Hematopoietic multipotent progenitor cell treated with erythropoietin and hydrocortisone succinate and interleukin-3 and kit ligand, for 15 days (in vitro differentiated cells): ENCODE results near the gene ZNF197.
"Not testable (repeated sequence)": the region's sequence is repeated elsewhere in the genome, so short reads cannot be mapped to it uniquely, and the experiment has no call there.

Source experiments
- DNase-seq: peaks from one replicate; pipeline ENCODE4 v3.0.0-alpha.2; 2015; ENCODE audit warnings: low spot score

ZNF197 gene

DNA sequence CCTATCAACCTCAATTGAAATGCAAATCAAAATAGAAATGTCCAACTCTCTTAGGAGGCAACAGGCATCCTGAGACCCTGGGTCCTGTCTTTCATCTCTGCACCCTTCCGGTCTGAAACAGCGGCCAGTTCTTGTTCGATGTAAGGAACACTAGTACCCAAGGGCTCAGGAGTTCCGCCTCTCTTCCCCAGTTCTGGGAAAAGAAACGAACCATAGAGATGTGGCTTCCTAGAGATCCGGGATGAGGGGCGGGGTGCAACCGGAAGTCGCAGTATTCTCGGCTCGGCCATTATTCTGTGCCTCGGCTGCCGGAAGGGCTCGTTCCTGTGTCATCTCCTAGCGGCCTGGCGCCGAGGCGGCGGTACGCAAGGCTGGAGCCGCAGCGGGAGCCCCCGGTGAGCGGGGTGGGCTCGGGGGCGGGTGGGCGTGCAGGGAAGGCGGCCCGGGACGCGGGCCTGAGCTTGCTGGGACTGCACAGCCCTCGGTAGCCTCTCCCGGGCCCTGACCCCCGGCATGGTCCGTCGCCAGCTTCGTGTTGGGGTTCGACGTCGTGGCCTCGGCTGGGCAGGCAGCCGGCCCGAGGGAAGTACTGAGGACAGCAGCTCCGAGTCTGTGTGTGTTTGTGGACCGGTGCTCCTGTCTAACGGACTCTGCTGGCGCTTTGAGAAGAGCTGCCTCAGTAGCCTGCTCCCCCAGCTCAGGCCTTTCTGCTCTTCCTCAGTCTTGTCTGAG, at the start of gene ZNF197:
Gene ZNF197, plus strand, starts transcription at position 288 of the 732 bp plus-strand sequence. CDS start 4,119 bp downstream, outside the sequence.
- peak; percentile 50 for DNase-seq

GRCh38 chr3:44576613-44577012, 48.2 kb upstream of the ZNF197 start:
- DNase-seq = no peak

DNA sequence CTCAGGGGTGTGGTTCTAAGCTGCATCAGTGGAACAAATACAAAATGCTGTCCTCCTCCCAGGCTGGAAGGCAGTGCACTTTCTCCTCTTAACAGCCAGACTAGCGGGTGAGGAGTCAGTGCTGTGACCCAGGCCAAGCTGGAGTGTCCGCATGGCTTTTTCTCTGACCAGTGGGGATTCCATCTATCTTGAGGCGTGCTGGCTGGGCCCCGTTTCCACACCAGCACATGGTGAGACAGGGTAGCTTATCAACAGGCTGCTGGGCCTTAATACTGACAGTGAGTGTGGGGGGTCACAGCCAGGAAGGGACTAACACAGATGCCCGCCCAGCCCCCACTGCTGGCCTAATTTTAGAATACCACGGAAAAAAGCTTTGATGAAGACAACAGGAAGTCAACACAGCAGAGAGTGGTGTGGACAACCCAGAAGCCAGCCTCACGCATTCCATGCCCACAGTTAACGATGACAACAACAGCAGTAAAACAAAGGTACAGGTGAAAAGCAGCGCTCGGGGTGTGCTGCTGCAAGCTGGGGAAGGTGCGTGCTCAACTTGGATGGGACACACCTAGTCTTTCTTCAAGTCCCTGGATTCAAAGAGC, 47.4 kb upstream of the ZNF197 start:
- DNase-seq = not testable (repeated sequence)

DNA sequence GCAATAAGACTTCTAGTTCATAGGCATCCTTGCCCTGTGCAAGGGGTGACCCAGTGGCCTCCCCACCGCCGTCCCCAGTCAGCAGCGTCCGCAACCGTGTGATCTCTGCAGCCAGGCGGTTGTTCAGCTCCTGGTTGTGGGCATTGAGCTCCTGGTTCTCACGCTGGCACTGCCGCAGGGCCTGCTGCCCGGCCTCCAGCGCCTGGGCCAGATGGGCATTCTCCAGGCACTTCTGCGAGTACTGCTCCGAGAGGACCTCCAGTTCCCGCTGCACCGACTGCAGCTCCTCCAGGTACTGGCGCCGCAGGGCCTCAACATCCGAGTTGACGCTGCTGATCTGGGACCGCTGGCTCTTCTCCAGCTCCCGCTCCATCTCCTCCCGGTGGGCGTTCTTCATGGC, 46.5 kb upstream of the ZNF197 start:
- DNase-seq = not testable (repeated sequence)

DNA sequence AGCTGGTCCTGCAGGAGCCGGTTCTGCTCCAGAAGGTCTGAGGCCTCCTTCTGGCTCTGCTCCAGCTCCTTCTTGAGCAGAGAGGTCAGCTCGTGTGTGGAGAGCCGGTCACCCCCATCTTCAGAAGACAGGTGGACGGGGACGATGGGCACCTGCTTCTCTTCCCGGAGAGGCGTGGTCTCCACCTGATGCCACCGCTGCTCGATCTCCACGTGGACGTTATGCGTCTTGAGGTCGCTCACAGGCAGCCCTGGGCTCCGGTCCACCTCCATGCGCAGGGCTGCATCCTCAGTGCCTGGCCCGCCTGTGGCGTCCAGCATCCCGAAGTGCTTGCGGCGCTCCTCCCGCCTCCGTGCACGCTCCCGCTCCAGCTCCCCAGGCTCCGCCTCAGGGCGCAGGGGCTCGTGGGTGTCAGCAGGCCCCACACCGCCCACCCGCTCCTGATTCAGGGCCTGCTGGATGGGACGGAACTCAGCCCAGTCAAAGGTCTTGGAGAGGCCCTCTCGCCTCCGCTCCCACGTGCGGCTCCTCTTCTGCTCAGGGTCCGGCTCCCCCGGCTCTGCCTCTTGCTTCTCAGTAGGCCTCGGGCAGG, 45.8 kb upstream of the ZNF197 start:
- DNase-seq = not testable (repeated sequence)

DNA sequence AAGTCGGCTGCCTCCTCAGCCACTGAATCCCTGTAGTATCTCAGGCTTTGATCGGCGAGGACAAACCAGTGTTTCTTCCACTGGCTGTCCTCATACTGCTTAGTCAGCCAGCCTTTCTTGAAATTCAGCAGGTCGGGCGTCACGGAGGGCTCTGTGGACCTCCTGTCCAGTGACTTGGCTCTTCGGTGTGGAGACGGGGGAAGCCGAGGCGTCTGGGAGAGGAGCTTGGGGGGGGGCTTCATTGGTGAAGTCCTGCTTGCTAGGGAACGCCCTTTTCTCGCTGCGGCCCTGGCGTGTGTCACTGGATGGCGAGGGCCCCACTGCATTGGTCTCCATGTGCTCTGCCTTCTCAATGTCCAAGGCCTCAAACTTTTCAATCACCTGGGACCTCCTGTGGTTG, 45.1 kb upstream of the ZNF197 start:
- DNase-seq = not testable (repeated sequence)

DNA sequence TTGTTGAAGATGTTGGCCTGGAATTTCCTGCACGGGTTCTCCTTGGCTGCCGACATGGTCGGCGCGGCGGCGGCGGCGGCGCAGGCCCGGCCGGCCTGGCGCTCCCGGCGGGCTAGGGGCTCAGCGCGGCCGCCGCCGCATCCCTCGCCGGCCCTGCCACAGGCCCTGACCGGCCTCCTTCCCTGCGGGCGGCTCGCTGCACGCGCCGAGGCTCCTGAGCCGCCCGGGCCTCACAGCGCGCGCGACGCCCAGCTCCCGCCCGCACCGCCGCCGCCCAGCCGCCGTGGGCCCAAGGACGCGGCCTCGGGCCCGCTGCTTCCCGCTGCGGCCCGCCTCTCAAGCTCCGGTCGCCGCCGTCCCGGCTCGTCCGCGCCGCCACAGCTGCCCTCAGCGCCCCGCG, 43.9 kb upstream of the ZNF197 start:
- not testable (repeated sequence) for DNase-seq

- DNase-seq = no peak
Observed at GRCh38 chr3:44584646-44585501, 40.0 kb upstream of the ZNF197 start, which contains the start of gene ZNF660. ZNF660 (plus strand) TSS chr3:44584964; CDS start chr3:44594194, 9,230 bp downstream.

GRCh38 chr3:44596621-44597020, 28.2 kb upstream of the ZNF197 start:
- DNase-seq = no peak

DNA sequence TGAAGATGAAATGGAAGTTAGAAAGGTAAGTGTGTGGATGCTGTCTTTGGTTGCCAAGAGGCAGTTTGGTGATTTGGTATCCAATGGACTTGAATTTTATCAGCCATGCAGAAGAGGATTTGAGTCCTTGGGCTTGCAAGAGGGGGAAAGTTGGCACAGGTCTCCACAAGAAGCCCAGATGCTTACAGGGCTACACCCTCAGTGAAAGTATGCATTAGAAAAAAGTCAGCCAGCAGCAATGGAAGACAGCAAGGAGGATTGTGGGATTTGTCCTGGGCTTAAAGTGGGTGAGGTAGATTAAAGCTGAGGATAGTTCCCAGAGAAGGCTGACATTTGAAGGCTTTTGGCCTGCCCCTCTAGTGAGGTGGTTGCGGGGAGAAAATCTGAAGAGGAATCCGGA, 23.1 kb upstream of the ZNF197 start:
- DNase-seq = no peak

DNA sequence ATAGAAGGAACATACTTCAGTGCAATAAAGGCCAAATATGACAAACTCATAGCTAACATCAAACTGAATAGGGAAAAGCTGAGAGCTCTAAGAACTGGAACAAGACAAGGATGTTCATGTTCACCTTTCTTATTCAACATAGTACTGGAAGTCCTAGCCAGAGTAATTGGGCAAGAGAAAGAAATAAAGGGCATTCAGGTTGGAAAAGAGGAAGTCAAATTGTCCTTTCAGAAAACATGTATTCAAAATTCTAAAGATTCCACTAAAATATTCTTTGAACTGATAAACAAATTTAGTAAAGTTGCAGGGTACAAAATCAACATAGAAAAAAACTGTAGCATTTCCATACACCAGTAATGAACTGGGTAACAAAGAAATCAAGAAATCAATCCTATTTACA, 12.2 kb upstream of the ZNF197 start:
- DNase-seq = no peak

DNA sequence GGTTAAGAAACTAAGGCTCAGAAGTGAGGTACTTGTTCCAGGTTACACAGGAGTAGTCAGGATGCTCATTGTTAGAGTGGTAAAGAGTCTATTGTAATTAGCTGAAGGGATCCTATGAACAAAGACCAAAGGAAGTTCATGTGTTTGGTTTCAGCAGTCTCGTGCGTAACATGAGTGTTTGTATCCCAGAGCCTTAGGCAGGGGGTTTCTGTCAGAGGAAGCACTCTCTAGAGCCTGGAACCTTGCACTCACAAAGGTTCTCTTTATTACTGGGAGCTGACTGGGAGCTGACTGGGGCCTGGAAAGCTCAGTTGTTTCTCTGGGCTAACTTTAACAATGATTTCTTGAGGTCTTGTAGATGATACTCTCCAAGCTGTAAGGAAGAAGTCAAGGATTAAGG, 3.9 kb downstream of the ZNF197 start:
- no peak for DNase-seq

DNA sequence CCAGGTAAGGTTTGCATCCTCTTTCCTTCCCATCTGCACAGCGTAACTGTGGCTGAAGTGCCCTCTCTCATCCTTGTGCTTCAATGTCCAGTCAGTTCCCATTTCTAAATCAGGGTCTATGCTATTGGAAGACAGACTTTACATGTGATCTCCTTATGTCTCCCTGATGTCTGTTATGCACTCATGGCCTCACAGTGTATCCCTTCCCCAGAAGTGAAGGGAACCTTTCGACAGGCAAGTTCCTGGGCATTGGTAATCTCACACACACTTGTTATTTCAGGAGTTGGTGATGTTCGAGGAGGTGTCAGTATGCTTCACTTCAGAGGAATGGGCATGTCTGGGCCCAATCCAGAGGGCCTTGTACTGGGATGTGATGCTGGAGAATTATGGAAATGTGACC, 7.4 kb downstream of the ZNF197 start:
- no peak for DNase-seq

GRCh38 chr3:44642337-44642736, 17.5 kb downstream of the ZNF197 start:
- DNase-seq = no peak

GRCh38 chr3:44643024-44643423, 18.2 kb downstream of the ZNF197 start:
- DNase-seq = no peak

- no peak for DNase-seq
Observed at GRCh38 chr3:44647771-44648170, 22.9 kb downstream of the ZNF197 start.

GRCh38 chr3:44648564-44649229, 23.9 kb downstream of the ZNF197 start, which contains the start of gene ZNF35:
ZNF35 (plus strand) TSS chr3:44648732; CDS start chr3:44651068, 2,336 bp downstream.
- DNase-seq = peak; percentile 5

DNA sequence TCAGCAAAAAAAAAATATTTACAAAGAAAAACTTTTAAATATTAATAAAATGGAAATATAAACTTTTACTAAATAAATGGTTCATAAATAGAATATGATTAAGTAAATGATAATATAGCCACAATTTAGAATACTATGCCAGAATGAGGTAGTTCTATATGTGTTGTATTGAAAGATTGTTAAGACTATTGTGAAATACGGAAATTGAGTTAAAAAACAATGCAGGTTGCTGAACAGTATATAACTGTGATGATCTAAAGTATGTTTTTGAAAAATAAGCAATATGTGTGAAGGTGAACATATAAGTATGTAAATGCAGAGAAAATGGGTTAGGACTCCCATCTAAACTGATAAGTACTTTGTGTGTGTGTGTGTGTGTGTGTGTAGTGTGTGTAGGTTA, 24.9 kb downstream of the ZNF197 start:
- DNase-seq = no peak

GRCh38 chr3:44654039-44654438, 29.2 kb downstream of the ZNF197 start:
- DNase-seq = no peak

DNA sequence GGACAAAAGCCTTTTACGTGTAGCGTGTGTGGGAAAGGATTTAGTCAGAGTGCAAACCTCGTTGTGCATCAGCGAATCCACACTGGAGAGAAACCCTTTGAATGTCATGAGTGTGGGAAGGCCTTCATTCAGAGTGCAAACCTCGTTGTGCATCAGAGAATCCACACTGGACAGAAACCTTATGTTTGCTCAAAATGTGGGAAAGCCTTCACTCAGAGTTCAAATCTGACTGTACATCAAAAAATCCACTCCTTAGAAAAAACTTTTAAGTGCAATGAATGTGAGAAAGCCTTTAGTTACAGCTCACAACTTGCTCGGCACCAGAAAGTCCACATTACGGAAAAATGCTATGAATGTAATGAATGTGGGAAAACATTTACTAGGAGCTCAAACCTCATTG, 34.2 kb downstream of the ZNF197 start:
- no peak for DNase-seq

GRCh38 chr3:44659434-44659833, 34.6 kb downstream of the ZNF197 start:
- DNase-seq = no peak

DNA sequence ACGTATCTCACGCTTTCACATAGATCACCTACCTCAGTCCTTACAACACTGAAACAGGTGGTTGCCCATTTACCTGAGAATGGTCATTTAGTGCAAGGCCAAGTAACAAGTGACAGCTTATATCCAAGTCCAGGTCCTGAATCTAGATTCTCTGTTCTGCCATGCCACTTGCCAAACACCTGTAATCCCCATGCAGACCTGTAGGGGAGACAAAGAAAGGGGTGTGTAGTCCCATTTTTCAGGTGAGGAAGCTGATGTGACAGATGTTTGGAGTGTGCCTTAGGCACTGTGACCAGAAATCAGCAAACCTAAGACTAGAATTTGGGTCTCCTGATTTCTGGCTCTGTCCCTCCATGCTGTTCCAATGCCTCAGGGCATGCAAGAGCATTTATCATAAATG, 36.4 kb downstream of the ZNF197 start:
- DNase-seq = no peak
